ENCODE measurements around the gene TBX15. TPM values are rescaled to one million over a fixed set of nuclear protein-coding genes. Genes with fewer than 3 reads are reported as not detected.
"Not testable (repeated sequence)": the region's sequence is repeated elsewhere in the genome, so short reads cannot be mapped to it uniquely, and the experiment has no call there.

The TBX15 gene
- total RNA-seq, 1 donor from 2014 or later: 4.1 TPM

DNA sequence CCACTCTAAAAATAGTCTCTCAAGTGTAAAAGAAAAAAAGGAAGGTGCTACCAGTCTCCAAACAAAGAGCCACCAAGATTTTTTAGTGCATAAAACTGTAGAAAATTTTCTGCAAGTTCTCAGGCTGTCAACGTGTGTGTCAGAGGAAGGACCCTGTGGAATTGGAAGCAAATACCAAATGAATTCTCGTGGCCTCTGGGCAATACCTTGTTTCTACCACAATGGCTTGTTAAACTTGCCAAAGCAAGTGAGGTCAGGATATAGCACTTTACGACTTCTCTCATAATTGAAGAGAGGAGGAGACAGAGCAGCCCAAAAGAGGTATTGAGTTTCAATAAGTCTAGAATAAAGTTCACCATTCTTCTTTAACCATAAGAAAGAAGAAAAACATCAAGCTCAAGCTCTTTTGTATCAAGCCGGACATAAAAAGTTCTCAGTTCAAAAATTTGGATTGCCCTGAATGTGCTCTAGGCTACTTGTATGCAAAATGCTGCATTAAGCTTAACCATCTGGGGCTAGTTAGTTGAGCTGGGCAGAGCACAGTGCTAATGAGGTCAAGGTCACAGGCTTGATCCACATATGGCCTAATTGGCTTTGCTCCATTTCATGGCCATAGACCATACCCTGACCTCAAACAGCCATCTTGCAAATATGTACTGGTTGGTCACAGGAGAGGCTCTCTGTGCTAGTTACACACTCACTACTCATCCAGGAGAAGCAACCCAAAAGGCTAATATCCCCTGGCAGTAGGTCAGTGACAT lies 60.5 kb downstream of the TBX15 start:
- no peak for DNase-seq (ENCODE audit: low spot score)

GRCh38 chr1:118926261-118926660 lies 61.9 kb downstream of the TBX15 start:
- no peak for DNase-seq (ENCODE audit: low spot score)

DNA sequence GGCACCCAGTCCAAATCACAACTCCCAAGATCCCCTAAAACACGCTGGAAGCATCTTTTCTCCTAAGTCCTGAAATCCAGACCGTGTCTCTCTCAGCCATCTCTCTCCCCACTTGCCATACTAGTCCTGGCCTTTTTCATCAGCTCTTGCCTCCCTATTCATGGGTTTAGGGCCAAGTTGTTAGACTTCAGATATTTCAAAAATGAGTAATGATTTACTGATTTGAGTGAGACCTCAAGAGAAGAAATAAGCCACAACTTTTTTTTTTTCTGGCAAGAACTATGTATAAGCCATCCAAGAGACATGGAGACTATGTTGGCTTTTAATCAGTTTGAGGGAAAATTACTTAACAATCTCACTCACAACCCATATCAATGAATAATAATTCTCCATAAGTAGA lies 62.5 kb downstream of the TBX15 start:
- no peak for DNase-seq (ENCODE audit: low spot score)

- no peak for DNase-seq (ENCODE audit: low spot score)
Measured at GRCh38 chr1:118923319-118923718, 64.8 kb downstream of the TBX15 start.

- no peak for DNase-seq (ENCODE audit: low spot score)
Measured at GRCh38 chr1:118921994-118922393, 66.1 kb downstream of the TBX15 start.

- DNase-seq (ENCODE audit: low spot score): no peak
Measured at GRCh38 chr1:118920124-118920717, 67.9 kb downstream of the TBX15 start.

GRCh38 chr1:118918940-118919259 lies 69.2 kb downstream of the TBX15 start:
- DNase-seq (ENCODE audit: low spot score): no peak

DNA sequence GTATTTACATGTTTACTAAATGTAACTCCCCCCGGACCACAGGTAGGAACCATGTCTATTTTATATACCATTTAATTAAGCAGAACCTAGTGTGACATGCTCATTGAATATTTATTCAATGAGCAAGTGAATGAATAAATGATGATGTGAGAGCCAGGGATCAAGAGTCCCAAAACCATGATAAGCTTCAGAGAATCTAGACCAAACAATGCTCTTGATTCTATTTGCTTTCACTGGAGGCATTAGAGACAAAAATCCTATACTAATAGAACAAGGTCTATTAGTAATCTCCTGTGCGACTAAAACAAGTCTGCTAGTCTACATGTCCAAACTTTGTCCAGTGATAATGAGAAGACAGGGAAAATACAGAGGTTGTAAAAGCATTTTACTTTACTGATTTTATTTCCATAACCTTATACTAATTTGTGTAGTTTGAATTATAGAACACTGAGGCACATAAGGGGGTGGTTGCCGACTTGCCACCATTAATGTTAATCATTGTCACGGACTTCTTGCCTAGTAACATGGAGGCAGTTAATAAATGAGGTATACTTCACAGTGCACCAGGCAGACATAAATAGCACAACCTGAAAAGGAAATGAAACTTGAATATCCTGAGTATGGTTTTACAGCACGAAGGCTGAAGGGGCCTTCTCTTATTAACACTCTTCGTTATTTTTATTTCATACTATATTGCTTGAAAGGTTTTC lies 69.8 kb downstream of the TBX15 start:
- DNase-seq (ENCODE audit: low spot score): no peak

GRCh38 chr1:118916346-118916745 lies 71.8 kb downstream of the TBX15 start:
- DNase-seq (ENCODE audit: low spot score): not testable (repeated sequence)

GRCh38 chr1:118914379-118915161 lies 73.6 kb downstream of the TBX15 start:
- no peak for DNase-seq (ENCODE audit: low spot score)

- DNase-seq (ENCODE audit: low spot score): no peak
Measured at GRCh38 chr1:118913818-118914217, 74.3 kb downstream of the TBX15 start.

DNA sequence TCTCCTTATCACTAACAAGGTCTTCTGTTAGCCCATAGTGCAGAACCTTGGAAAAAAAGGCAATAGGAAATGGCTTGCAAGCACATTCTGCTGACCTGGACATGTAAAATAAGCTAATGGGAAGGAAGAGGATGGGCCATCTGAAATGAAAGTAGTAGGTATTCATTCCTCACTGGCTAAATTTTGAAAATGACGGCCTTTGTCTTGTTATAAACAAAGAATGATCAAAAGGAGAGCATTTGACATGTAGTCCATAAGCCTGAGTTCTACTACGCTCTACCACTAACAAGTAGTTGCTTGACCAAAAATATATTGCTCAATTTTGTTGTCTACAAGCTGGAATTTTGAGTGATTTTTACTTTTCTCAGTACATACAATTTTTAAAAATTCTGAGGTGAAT lies 75.6 kb downstream of the TBX15 start:
- no peak for DNase-seq (ENCODE audit: low spot score)

- DNase-seq (ENCODE audit: low spot score): no peak
Measured at GRCh38 chr1:118911571-118911970, 76.6 kb downstream of the TBX15 start.

GRCh38 chr1:118907466-118907865 lies 80.7 kb downstream of the TBX15 start:
- no peak for DNase-seq (ENCODE audit: low spot score)

DNA sequence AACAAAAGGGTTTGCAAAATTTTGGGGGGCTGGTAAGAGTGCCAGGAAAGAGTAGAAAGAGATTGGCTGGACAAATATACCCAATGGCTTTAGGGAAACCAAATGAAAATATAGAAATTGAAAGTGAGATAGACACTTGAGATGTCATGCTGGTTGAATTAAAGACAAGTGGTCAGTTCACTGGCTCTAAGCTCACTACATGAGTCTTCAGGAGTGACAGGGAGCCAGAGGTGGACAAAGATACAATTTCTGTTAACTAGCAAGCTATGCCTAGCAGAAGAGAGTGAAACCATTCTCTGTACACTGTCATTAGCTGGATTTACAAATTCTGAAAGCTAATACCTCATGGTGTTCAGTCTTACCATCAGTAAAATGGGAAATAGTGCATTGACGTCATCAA lies 82.5 kb downstream of the TBX15 start:
- no peak for DNase-seq (ENCODE audit: low spot score)

DNA sequence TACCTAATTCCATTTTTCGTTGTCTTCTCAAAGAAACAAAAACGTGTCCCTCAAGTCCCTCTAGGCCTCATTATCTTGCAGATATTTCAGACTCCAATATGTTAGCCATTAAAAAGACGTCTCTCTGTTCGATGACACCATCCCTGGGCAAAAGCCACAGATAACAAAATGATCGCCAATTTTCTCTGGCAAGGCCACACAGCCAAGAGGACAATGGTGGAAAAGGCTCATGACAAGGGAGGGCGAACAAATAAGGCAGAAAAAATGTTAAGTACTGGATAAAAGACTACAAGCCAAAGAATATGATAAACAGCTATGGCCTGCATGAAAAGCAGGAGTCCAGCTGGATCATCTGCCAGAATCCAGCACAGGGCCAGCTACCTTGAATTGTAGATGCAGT lies 82.9 kb downstream of the TBX15 start:
- no peak for DNase-seq (ENCODE audit: low spot score)

GRCh38 chr1:118902711-118903191 lies 85.4 kb downstream of the TBX15 start:
- DNase-seq (ENCODE audit: low spot score): no peak

- DNase-seq (ENCODE audit: low spot score): no peak
Measured at GRCh38 chr1:118902299-118902698, 85.8 kb downstream of the TBX15 start.

DNA sequence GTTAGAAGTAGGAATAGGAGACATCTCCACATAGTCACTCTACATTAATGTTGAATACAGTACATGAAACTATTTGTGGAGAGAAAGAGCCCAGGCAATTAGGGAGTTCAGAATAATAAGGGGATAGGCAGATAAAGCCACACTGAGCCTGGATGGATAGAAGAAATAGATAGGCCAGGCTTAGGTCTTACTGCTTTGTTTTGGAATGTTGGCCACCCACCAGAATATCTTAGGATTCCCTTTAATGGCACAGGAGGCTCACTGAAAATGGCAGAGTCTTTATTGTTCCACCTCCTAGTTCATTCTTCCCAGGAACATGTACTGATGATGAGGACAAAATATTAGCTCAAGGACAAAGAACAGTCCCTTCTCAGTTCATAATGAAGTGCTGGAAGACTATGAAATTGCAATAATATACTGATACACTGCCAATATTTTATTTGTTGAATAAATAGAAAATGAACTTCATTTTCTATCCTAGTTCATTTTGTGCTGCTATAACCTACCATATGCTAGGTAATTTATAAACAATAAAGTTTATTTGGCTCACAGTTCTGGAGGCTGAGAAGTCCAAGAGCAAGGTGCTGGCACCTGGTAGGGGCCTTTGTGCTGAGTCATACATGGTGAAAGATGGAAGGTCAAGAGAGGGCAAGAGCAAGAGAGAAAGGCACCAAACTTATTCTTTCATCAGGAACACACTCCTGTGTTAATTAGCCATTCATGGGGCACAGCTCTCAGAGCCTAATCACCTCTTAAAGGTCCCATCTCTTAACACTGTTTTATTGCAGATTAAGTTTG lies 87.3 kb downstream of the TBX15 start:
- DNase-seq (ENCODE audit: low spot score): no peak

DNA sequence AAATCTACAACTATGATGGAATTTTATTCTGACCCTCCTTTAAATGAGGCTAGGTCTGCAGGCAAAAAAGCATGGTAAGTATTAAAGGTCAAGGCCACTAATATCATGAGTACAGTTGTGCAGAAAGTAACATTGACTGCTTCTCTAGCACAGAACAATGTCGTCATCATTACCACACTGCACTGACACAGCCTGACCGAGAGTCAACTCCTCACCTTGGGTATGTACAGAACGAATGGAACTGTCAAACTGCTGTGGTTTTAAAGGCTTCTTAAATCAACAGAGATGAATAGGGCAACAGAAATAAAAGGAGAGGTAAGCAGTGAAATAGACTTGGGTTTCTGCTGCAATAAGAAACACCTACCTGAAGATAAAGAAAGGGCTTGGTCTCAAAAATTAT lies 88.8 kb downstream of the TBX15 start:
- DNase-seq (ENCODE audit: low spot score): no peak

- no peak for DNase-seq (ENCODE audit: low spot score)
Measured at GRCh38 chr1:118898712-118899111, 89.4 kb downstream of the TBX15 start.
